G401.6 (cell line): Measurements from ENCODE around the gene FCSK.
"Not testable (repeated sequence)": the region's sequence is repeated elsewhere in the genome, so short reads cannot be mapped to it uniquely, and the experiment has no call there.

Experiments used
- FAIRE-seq: peaks from 2 replicates; lab custom pipeline; 2012; peaks lifted over from hg19 to GRCh38; lab: Jason Lieb, UNC

The FCSK gene

GRCh38 chr16:70454222-70455034 is at the start of gene FCSK:
TSS of gene FCSK (plus strand) at chr16:70454595. CDS start at chr16:70463191, 8,596 bp downstream.
- FAIRE-seq: no peak

DNA sequence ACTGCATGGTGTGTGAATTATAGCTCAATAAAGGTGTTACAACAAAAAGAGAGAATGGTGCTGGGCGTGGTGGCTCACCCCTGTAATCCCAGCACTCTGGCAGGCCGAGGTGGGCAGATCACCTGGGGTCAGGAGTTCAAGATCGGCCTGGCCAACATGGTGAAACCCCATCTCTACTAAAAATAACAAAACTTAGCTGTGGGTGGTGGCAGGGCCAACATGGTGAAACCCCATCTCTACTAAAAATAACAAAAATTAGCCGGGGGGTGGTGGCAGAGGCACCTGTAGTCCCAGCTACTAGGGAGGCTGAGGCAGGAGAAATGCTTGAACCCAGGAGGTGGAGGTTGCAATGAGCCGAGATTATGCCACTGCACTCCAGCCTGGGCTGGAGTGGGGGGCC is 48.3 kb upstream of the FCSK start:
- not testable (repeated sequence) for FAIRE-seq

DNA sequence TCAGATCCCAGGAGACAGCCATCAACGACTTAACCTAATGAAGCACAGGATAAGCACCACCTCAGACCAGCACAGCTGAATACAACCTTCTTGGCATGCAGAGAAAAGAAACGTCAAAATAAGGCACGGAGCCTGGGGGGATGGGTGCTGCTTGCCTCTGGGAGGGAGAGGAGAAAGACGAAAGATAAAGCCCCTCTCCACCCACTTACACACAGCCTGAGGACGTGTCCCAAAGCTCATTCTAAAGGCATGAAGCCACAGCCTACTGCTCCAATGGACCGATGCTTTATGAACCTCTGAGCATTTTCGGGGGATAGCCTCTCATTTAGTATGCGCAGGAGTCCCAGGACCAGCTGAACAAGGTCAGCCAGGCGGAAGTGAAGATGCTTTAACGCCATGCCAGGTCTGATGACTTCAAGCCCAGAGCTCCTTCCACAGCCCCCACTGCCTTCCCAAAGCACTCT is 46.6 kb upstream of the FCSK start:
- no peak for FAIRE-seq

DNA sequence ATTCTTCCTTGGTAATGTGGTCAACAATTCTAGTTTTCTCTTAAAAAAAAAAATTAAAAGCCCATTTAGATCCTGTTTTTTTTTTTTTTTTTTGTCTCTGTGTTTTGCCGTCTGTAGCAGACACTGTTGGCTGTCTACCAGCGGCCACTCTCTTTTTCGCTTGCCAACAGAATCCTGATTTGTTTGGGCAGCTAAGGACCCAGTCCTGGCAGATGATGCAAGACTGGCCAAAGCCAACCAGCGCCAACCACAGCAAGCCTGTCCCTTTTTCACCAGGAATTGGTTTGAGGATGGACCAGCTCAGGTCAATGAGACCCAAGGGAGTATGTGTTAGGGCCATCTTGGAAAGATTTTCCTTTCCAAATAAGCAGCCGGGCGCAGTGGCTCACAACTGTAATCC is 43.7 kb upstream of the FCSK start:
- FAIRE-seq: no peak

DNA sequence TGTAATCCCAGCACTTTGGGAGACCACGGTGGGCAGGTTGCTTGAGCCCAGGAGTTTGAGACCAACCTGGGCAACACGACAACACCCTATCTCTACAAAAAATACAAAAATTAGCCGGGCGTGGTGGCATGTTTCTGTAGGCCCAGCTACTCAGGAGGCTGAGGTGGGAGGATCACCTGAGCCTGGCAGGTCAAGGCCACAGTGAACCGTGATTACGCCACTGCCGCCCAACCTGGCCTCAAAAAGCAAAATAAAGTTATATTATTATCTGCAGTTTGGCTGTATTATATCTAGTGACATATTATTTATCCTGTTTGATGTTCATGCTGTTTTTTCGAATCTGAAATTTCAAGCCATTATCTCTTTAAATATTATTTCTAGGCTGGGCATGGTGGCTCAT is 42.0 kb upstream of the FCSK start:
- no peak for FAIRE-seq

DNA sequence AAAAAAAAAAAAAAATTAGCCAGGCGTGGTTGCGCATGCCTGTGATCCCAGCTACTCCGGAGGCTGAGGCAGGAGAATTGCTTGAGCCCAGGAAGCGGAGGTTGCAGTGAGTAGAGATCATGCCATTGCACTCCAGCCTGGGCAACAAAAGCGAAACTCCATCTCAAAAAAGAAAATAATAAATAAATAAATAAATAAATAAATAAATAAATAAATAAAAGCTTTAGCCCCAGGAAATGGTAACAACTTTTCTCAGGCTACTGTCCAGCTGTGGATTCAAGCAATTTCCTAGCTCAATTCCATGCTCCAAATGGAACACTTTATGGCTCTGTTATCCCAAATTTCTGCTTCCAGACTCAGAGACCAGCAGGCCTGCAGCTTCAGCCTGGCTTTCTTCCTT is 40.8 kb upstream of the FCSK start:
- FAIRE-seq: not testable (repeated sequence)

DNA sequence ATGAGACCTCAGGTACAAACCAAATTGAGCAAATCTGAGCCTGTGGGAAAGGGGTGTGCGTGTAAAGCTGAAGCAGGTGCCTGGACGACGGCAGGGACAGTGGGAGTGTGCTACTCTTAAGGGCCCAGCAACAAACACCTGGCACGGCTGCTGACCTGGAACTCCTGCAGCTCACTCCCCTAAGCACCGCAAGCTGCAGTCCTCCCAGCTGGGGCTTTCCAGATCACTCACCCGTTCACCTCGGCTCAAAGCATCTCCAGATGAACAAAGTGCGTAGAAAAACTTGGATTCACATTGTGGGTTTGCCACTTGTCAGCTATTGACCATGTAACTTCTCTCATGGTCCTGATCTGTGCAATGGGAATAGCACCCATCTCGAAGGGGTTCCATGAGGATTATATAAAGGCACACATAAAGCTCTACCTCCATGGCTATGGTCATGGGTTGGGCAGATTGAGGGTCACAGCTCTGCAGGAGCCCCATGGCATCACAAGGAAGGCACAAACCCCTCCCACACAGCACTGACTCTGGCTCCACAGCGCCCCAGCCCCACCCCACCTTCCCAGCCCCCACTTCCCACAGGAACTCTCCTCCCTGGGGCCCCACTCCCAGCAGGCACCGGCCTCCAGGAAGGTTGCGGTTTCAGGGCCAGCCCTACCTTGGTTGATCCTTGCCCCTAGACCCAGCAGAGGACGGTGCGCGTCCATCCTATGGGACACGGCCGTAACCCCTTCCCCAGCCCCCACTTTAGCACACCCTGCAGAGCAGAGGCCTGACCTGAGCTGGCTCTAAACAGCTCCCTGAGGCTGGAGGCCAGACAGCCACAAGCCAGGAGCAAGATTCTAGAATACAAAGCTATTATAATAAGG is 37.4 kb upstream of the FCSK start:
- no peak for FAIRE-seq

DNA sequence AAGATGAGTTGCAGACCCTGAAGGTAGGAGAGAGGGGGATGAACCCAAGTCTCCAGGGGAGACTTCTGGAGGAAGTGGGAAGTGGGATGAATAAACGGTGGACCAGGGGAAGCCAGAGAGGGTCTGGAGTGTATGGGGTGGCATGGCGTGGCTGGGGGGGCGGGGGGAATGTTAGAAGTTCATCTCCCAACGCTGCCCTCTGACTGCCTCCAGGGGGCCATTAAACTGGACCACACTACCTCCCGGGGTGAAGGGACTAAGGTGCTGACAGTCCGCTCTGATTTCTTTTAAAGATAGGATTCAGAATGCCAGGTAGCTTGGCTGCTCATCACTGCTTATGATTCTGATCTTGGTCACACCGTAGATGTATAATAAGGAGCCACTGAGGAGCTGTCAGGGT is 36.7 kb upstream of the FCSK start:
- FAIRE-seq: no peak

- FAIRE-seq: no peak
Measured at GRCh38 chr16:70418274-70418992, 36.0 kb upstream of the FCSK start.

GRCh38 chr16:70418993-70419318 is 35.4 kb upstream of the FCSK start:
- no peak for FAIRE-seq

GRCh38 chr16:70419384-70420327 is 34.7 kb upstream of the FCSK start:
- FAIRE-seq: no peak

- FAIRE-seq: no peak
Measured at GRCh38 chr16:70421014-70421413, 33.4 kb upstream of the FCSK start.

DNA sequence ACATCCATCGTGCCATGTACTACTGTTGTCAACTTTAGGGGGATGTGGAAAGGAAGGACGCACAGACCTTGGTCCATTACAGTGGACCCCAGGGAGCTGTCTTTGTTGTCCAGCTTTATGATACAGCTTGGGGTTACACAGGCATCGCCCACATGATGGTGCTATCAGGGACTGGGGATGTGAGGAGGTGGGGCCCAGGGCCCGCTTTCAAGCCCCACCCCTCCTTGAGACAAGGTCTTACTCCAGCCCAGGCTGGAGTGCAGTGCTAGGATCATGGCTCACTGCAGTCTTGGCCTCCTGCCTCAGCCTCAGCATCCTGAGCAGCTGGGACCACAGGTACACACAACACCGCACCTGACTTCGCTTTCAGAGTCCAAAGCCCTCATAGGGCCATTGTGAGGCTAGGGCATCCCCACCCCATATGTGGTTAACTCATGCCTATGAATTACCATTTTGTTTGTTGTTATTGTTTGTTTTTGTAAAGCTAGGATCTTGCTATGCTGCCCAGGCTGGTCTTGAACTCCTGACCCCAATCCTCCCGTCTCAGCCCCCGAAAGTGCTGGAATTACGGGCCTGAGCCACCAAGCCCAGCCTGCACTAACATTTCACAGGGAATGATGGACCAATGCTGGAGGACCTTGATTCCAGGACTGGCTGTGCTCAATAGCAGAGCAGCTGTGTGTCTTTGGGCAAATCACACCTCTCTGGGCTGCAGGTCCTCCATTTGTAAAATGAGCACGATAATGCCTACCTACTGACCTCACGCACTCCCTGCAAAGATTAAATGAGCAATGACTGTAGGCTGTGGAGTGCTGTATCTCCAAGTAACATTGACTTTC is 32.7 kb upstream of the FCSK start:
- FAIRE-seq: no peak

DNA sequence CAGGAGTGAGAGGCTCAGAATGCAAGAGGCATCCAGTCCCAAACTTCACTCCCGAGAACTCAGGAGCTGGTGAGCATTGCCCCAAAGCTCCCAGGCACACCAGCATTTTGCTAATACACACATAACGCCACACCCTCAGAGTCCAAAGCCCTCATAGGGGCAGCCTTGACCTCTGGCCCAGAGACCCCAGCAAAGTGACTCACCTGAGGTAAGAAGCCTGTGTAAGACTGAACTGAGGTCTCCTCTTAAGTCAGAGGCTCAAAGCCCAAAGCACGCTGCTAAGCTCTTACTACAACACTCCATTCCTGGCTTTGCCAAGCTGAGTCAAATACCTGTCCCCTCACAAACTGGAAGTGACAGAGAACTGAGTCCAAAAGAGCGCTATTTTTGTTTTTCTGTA is 31.9 kb upstream of the FCSK start:
- no peak for FAIRE-seq

- no peak for FAIRE-seq
Measured at GRCh38 chr16:70427786-70428177, 26.6 kb upstream of the FCSK start.

- no peak for FAIRE-seq
Measured at GRCh38 chr16:70428178-70428998, 26.0 kb upstream of the FCSK start.

DNA sequence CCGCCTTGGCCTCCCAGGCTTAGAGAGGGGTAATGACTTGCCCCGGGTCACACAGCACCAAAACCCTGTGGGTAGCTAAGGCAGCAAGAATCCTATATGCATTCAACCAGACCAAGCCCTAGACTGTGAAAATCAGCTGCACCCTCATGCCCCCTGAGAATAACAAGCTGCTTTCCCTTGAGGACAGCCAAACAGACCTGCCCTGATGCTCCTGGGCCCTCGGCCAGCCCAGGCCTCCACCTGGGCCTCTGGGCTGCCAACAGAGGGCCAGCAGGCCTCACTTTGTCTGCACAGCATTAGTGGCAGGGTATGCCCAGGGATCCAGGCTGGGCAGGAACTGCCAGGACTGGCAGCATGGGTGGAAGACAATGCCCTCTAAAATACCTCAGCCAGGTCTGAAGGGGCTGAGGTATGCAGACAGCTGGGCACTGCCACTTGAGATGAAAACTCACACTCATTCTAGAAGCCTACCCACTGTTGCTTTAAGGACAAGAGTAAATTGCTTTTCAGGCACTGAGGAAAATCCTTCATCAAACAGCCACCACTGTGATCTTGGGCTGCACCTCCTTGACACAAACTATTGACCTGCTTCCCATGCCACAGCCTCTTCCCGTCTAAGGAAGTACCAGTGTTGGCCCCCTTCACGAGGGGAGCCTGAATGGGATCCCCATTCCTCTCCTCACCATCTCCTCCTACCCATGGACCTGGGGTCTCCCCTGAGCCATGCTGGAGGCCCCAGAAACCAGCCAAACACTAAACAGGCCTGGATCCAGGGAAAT is 24.3 kb upstream of the FCSK start:
- FAIRE-seq: no peak

GRCh38 chr16:70430667-70431536 is 23.5 kb upstream of the FCSK start:
- no peak for FAIRE-seq
